Cerebellar nuclear complex (tissue), 1 donor: ENCODE data around the gene DNAJC5.
A peak's percentile ranks its signal among the peaks of the same experiment; 100 is the strongest.

ENCODE experiments used
- DNase-seq, 2 experiments: peaks; one replicate each; lab custom pipeline; 2025; lab: John Stamatoyannopoulos, UW

The DNAJC5 gene

GRCh38 chr20:63884506-63885263 lies 10.2 kb upstream of the DNAJC5 start:
- DNase-seq, result no peak

GRCh38 chr20:63885264-63886053 lies 9.5 kb upstream of the DNAJC5 start:
- DNase-seq, result no peak

DNA sequence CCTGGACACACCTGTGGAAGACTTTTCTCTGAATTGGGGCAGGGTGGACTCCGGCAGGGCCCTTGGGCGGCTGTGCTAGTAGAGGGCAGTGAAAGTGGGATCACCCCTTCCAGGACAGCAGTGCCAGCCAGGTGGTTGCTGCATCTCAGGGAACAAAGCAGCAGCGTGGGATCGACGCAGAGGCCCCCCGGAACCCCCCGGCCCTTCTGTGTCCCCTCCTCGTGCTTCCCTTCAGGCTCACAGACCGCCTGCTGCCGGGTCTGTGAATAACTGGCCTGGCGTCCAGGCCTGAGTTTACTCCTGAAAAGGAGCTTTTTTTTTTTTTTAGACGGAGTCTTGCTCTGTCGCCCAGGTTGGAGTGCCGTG lies 8.9 kb upstream of the DNAJC5 start:
- DNase-seq, result no peak

- no peak for DNase-seq
Observed at GRCh38 chr20:63886921-63887320, 8.0 kb upstream of the DNAJC5 start.

- DNase-seq, result peak; percentile 57
Observed at GRCh38 chr20:63889241-63890200, 5.4 kb upstream of the DNAJC5 start.

DNA sequence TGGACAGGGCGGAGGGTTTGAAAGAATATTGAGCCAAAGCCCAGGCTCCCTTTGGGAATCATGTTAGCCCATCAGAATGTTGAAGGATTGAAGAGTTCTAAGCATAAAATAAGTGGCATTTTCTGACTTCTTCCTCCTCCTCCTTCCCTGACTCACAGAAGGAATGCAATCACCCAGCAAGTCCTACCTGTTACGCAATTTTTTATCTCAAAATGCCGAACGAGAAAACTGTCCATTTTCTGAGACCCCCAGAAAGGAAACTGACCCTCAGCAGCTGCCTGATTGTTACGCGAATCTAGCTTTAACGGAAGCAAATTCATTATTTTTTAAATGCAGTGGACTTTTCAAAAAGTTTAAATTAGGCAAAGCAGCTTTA lies 4.7 kb upstream of the DNAJC5 start:
- no peak for DNase-seq

DNA sequence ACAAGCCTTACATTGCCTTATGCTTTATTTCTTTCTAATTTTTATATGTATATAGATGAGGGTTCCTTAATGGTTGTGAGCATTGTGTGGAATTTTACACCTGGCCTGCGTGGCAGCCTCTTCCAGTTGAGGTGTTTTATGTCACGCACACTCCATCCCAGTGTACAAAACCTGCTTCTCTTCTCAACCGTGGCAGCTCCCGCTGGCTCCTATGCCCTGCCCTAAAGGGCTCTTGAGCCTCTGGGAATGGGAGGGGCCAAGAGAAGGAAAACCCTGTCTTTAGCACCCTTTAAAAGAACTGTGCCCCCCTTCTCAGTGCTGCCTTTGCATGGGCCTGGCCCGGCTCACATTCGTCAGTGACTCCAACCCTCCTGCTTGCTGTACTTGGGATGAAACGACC lies 4.3 kb upstream of the DNAJC5 start:
- no peak for DNase-seq

DNA sequence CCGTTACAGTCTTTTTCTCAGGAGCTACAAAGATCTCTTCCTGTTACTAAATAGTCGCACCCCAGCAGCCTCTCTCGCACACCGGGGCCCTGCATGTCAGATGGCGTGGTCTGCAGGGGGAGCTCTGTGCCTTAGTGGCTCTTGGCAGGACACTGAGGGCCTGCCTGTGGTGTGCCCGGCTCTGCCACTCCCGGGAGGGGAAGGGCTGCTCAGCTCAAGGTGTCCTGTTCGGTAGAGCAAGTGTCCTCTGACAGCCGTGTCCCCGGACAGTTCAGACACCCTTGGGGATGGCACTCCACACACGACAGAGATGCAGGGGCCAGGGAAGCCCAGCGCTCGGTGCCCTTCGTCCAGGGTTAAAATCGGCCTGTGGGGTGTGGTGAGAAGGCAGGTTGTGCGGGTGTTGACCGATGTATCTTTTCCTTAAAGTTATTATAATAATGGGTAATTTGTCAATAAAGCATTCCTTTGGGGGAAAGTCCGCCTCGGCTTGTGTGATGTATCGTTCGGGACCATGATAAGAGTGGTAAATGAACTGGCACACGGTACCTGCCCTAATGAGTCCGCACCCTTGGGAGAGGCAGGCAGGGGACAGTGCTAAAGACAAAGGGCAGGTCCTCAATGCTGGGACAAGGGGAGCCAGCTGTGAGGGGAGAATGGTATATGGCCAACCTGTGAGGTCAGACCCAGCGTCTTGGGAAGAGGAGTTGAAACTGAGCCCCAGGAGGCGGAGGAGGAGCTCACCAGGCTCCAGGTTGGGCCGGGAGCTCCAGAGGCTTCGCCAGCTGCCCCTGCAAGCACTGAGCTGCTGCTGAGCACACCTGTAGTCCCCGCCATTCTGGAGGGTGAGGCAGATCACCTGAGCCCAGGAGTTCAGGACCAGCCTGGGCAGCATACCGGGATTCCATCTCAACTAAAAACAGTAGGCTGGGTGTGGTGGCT lies 3.6 kb upstream of the DNAJC5 start:
- no peak for DNase-seq

GRCh38 chr20:63892402-63892801 lies 2.5 kb upstream of the DNAJC5 start:
- DNase-seq, result no peak

GRCh38 chr20:63893999-63894357 lies 948 bp upstream of the DNAJC5 start:
- no peak for DNase-seq

DNA sequence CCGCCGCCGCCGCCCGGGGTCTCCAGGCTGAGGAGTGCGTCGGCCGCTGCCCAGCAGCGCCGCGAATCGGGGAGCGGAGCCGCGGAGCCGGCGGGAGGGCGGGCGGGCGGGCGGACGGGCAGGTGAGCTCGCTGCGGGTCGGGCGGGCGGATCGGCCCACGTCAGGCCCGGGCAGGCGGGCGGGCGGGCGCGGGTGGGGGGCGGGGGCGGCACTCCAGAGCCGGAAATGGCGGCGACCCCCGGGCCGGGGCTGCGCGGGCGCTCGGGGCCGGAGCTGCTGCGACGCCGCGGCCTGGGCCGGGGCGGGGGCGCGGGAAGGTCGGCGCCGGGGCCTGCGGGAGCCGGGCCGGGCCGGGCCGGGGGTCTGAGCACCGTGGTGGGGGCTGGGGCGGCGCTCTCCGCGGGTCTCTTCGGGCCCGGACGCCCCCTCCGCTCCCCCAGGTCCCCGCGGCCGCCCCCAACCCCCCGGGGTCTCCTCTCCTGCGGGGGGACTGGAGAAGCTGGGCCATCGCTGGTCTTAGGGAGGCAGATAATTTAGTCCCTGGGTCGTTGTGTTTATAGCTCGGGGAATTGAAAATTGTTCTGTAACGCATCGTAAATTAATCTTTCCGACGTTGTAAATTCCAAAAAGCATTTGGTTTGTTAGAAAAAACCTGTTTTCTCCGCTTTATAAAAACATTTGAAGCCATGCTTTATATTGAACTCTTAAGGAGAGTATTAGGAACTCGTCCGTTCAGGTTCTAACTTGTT lies 451 bp downstream of the DNAJC5 start:
- no peak for DNase-seq

- DNase-seq, result no peak
Observed at GRCh38 chr20:63895952-63896263, 982 bp downstream of the DNAJC5 start.

DNA sequence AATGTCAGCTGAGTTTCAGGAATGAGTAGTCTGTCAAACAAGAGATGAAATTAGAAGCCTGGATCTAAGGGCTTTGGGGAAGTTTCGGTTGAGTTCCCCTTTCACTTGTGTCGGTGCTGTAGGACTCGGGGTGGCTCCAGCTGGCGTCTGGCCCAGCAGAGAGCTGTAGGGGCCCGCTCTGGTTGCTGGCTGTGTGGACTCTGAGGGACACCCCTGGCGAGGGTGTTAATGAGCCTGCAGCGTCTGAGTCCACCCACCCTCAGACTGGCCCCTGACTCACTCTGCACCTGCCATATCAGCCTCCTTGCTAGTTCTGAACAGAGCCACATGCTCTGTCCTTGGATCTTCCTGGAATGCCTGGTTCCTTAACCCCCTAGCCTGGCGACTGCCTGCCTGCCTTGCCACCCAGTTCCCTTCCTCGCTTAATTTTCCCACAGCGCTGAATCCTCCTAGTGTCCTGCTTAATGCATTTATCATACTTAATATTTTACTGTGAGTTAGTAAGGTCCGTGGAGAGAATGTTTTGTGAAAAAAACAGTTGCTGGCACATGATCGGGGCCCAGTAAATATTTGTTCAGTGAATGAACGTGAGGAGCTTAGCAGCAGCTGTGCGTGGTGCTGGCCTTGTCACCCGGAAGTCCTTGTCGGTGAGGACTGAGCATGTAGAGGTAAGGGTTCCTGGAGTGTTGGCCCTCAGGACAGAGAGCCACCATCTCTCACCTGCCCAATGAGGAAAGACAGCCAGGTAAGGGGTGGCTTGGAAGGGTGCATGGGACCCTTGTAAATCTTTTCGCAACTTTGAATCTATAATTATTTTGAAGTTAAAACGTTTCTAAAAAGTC lies 1.6 kb downstream of the DNAJC5 start:
- DNase-seq, result no peak

DNA sequence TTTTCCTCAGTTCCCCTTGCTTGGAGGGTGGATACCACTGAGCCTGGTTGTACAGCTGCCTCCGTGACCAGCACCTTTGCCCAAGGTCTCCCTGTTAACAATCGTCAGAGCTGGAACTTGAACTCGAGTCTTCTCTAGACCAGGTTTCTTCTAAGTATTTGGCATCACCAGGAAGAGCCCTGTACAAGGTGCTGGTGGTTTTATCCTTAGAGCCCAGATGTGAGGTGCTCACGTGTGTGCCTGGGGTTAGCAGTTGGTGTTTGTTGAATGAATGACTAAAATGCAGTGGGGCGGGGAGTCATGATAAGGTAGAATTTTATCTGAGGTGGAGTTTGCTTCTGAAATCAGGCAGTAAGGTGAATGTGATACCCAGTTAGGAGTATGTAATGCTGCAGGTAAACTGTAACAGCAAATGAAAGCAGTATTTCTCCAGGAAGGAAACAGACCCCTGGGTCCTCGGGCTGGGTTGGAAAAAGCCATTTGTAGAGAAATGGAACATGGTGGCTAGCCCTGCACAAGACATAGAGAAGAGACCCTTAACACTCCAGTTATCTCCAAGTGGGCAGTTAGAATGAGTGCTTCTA lies 3.1 kb downstream of the DNAJC5 start:
- DNase-seq, result no peak

DNA sequence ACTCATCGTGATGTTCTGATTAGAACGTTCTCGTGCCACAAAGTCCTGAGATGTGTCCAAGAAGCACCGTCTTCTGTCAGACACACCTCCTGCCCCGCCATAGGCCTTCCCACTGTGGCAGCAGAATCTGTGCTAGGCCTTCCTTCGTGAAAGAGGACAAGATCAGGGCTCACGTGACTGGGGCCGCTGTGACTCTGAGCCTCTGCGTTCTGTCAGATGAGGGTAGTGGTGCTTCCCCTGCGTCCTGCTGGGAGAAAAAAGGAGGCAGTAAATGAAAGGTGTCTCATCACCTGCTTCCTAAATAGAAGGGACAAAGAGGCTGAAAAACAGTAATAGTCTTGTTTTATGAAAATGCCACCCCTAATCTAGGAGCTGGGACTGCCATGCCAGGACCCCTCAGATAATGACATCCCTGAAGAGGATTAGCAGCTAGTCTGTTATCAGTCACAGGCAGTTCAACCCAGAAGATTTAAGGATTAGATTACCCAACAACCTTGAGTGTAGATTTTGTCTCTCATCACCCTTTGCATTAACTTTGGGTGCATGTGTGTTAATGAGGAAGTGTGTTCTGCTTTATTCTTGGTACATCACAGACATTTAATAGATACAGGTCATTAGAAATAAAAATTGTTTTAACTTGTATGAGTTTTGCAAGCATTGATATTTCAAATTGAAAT lies 4.1 kb downstream of the DNAJC5 start:
- no peak for DNase-seq

DNA sequence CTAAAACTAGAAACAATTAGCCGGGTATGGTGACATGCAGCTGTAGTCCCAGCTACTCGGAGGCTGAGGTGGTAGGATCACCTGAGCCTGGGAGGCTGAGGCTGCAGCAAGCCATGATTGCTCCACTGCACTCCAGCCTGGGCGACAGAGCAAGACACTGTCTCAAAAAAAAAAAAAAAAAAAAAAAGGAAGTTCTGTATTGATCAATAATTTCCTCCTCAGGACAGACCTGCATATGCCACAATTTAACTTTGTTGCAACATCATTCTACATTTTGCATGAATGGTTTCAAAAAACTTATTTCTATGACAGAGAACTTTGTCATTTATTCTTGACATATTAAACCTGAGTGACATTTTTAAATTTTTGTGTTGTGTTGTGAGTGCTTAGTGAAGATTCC lies 5.5 kb downstream of the DNAJC5 start:
- DNase-seq, result no peak

DNA sequence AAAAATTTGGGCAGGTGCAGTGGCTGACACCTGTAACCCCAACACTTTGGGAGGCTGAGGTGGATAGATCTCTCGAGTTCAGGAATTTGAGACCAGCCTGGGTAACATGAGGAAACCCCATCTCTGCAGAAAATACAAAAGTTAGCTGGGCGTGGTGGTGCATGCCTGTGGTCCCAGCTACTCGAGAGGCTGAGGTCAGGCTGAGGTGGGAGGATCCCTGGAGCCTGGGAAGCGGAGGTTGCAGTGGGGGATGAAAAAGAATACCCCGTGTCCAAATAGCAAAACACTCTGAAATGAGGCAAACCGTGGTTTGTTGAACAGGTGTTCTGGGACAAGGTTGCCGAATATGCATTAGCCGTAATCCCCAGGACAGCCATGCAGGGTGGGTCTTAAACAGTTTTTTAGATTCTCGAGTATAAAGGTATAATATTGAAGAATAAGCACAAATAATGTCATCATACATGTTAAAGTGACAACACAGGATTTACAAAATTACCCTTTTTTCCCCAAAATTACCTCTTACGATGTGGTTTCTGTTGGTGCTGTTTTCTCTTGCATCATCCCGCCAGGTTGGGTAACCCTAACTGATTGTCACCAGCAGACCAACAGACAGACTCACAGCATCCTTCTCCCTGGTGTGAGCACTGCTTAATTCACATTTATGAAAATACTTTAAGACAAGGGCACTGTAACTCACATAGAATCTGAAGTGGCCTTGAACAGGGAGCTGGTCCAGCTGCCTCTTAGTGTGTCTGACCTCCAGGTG lies 9.1 kb downstream of the DNAJC5 start:
- no peak for DNase-seq

DNA sequence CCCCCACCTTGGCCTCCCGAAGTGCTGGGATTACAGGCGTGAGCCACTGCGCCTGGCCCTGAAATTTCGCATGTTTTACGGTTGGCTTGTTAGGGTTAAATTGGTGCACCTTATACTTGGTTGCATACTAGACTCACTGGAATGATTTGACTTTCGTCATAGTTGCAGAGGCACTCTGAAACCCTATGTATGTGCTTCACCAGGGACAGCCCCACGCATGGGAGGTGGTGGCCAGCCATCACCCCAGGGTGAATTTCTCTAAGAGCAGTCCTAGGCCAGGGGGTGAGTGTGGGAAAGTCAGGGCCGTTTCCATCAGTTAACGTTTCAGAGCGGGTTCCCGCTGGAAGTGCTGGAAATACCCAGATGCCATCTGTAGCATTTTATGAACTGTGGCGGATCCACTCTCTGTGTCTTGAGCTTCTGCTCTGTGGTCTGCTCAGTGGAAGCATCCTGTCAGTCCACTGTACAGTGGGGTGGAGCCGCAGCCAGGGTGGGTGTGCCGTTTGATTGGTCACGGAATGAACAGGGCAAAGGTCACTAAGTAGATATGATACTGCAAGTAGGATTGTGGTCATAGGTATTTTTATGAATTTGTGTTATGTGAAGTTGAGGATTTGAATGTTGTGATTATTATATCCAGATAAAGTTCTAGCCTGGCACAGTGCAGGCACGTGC lies 13.2 kb downstream of the DNAJC5 start:
- no peak for DNase-seq
